NCI-H82 treated with DMSO at 0.1 percent for 48 hours (cell line): ENCODE measurements around the gene IL6ST.

ENCODE experiments used
- DNase-seq: peaks from one replicate; lab custom pipeline; 2025; ENCODE audit not compliant: unreplicated experiment; lab: John Stamatoyannopoulos, UW

The IL6ST gene

GRCh38 chr5:55899344-55899743, 95.4 kb downstream of the IL6ST start:
- DNase-seq = no peak

GRCh38 chr5:55897905-55898304, 96.9 kb downstream of the IL6ST start:
- DNase-seq = no peak

GRCh38 chr5:55897206-55897894, 97.4 kb downstream of the IL6ST start:
- DNase-seq = no peak

- no peak for DNase-seq
These were observed 98.1 kb downstream of the IL6ST start for GRCh38 chr5:55896663-55897062.

GRCh38 chr5:55896238-55896637, 98.5 kb downstream of the IL6ST start:
- DNase-seq = no peak

GRCh38 chr5:55895346-55895745, 99.4 kb downstream of the IL6ST start:
- DNase-seq = no peak

- DNase-seq = no peak
These were observed 100.6 kb downstream of the IL6ST start for GRCh38 chr5:55894135-55894534.

GRCh38 chr5:55892479-55892878, 102.3 kb downstream of the IL6ST start:
- no peak for DNase-seq

GRCh38 chr5:55888205-55888604, 106.6 kb downstream of the IL6ST start:
- DNase-seq = no peak

- no peak for DNase-seq
These were observed 109.4 kb downstream of the IL6ST start for GRCh38 chr5:55885359-55885758.
